CD8-positive, alpha-beta memory T cell (primary cell): ENCODE data around the gene SPN. TPM values are rescaled to one million over a fixed set of nuclear protein-coding genes. Genes with fewer than 3 reads are reported as not detected.
"Not testable (repeated sequence)": the region's sequence is repeated elsewhere in the genome, so short reads cannot be mapped to it uniquely, and the experiment has no call there.

Experiments
- CTCF ChIA-PET: fragments of 350-600 bp; sonication (Branson Sonifier 250); formaldehyde crosslinking; loops from one replicate; lab custom pipeline; 2021; ENCODE audit warnings: antibody characterized with exemption; lab: Charles Lee
- POLR2A ChIA-PET: fragments of 350-600 bp; sonication (Branson Sonifier 250); formaldehyde crosslinking; loops from one replicate; lab custom pipeline; 2021; ENCODE audit warnings: antibody characterized with exemption; lab: Charles Lee
- DNase-seq, 5 donors: peaks; one replicate each; pipeline versions ENCODE4 v3.0.0 to v3.0.0-alpha.2; 2020 to 2022; ENCODE audit warnings: mixed read lengths in 1 of 5
- H3K27ac ChIP-seq: one replicate; pipeline ENCODE4 v1.7.0; 2013; ENCODE audit warnings: low read depth, mild to moderate bottlenecking, low read length, moderate library complexity
- H3K27me3 ChIP-seq: 2 replicates; pipeline ENCODE4 v1.7.0; 2013; ENCODE audit warnings: low read length, mild to moderate bottlenecking; ENCODE audit not compliant: insufficient read depth, poor library complexity, severe bottlenecking
- H3K36me3 ChIP-seq: 2 replicates; pipeline ENCODE4 v1.7.0; 2013; ENCODE audit warnings: mild to moderate bottlenecking, low read length, moderate library complexity; ENCODE audit not compliant: insufficient read depth
- H3K4me1 ChIP-seq: 2 replicates; pipeline ENCODE4 v1.7.0; 2013; ENCODE audit warnings: mild to moderate bottlenecking, low read length, moderate library complexity; ENCODE audit not compliant: insufficient read depth
- H3K4me3 ChIP-seq: 2 replicates; pipeline ENCODE4 v1.7.0; 2013; ENCODE audit warnings: mild to moderate bottlenecking, low read length
- H3K9me3 ChIP-seq: 2 replicates; pipeline ENCODE4 v1.7.0; 2013; ENCODE audit warnings: mild to moderate bottlenecking, low read length
- H3K27ac Mint-ChIP-seq, 8 donors: one replicate each; pipeline ENCODE4 v1.8.0; 2020 to 2021; ENCODE audit warnings: mixed read lengths in 8 of 8, mild to moderate bottlenecking in 6 of 8, inconsistent platforms in 3 of 8, moderate library complexity in 3 of 8
- H3K27me3 Mint-ChIP-seq, 2 donors: one replicate each; pipeline ENCODE4 v1.8.0; 2020 to 2021; ENCODE audit warnings: mixed read lengths in 2 of 2, mild to moderate bottlenecking in 1 of 2, moderate library complexity in 1 of 2
- H3K36me3 Mint-ChIP-seq, 3 donors: one replicate each; pipeline ENCODE4 v1.8.0; 2020 to 2021; ENCODE audit warnings: mixed read lengths in 3 of 3, inconsistent platforms in 1 of 3, mild to moderate bottlenecking in 1 of 3
- H3K4me1 Mint-ChIP-seq, 3 donors: one replicate each; pipeline ENCODE4 v1.8.0; 2020 to 2021; ENCODE audit warnings: mixed read lengths in 3 of 3, inconsistent platforms in 1 of 3, mild to moderate bottlenecking in 1 of 3
- H3K4me3 Mint-ChIP-seq, 7 donors: one replicate each; pipeline ENCODE4 v1.8.0; 2020 to 2021; ENCODE audit warnings: mixed read lengths in 7 of 7, mild to moderate bottlenecking in 6 of 7, moderate library complexity in 4 of 7, inconsistent platforms in 2 of 7
- H3K9me3 Mint-ChIP-seq, 5 donors: one replicate each; pipeline ENCODE4 v1.8.0; 2020 to 2022; ENCODE audit warnings: mixed read lengths in 5 of 5, mild to moderate bottlenecking in 3 of 5, moderate library complexity in 2 of 5, inconsistent platforms in 1 of 5
- polyA plus RNA-seq: library from polyadenylated mRNA; unstranded; fragments of 300-500 nt; fragmentation: Illumina TruSeq; gene quantifications from one replicate; pipeline ENCODE4 v1.2.3, GENCODE V29; 2021
- total RNA-seq, 2 experiments: library from RNA; stranded (reverse); gene quantifications; one replicate each; pipeline ENCODE4 v1.2.3, GENCODE V29; 2021

SPN gene
- total and polyA plus RNA-seq, 3 experiments from 2014 or later = 136 to 255 (median 144) TPM

DNA sequence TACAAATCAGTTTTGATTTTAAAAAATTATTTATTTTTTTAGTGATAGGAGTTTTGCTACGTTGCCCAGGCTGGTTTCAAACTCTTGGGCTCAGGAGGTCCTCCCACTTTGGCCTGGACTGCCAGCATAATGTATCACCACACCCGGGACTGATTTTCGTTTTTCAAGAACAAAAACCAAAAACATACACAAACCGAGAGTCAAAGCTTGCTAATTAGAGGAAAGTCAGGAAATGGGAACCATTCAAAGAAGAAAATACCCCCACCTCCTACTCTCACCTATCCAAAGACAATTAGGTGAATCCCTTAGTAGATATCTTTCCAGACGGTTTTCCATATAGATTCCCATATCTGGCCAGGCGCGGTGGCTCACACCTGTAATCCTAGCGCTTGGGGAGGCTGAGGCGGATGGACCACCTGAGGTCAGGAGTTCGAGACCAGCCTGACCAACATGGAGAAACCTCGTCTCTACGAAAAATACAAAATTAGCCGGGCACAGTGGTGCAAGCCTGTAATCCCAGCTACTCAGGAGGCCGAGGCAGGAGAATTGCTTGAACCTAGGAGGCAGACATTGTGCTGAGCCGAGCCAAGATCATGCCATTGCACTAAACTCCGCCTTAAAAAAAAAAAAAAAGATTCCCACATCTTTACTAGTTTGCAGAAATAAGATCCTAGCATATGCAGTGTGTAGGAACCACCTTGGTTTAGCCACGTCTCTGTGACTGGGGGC is 883 bp upstream of the SPN start:
- Histone ChIP-seq H3K4me1 (peaks cover 35% of the 10 kb centered on the region), H3K27me3 (no peaks in the 10 kb centered on the region), H3K36me3 (no peaks in the 10 kb centered on the region), H3K4me3 (peak overlapping the region; percentile 83), H3K27ac (peak overlapping the region; percentile 77), H3K9me3 (no peaks in the 10 kb centered on the region)
- ChIA-PET CTCF (interaction anchor here (0.6 to 1.3 kb wide), 3 partner anchors 50 to 989 kb away, joined by 3 read pairs; partner anchors contain the start of gene PRR14), POLR2A (no interaction called here)
- H3K4me3 Mint-ChIP-seq = peak overlapping the region; percentile 98 to 100 (median 99)
- peaks cover 52 to 59% (median 54%) of the 10 kb centered on the region in 3 donors for H3K4me1 Mint-ChIP-seq
- H3K27ac Mint-ChIP-seq = peak overlapping the region; percentile 91 to 99 (median 98)
- H3K27me3 Mint-ChIP-seq = peaks cover 0 to 9% of the 10 kb centered on the region in 2 donors
- no peak for DNase-seq
- peaks cover 10 to 42% (median 18%) of the 10 kb centered on the region in 3 donors for H3K36me3 Mint-ChIP-seq
- peaks cover 0 to 4% (median 0%) of the 10 kb centered on the region in 5 donors for H3K9me3 Mint-ChIP-seq

DNA sequence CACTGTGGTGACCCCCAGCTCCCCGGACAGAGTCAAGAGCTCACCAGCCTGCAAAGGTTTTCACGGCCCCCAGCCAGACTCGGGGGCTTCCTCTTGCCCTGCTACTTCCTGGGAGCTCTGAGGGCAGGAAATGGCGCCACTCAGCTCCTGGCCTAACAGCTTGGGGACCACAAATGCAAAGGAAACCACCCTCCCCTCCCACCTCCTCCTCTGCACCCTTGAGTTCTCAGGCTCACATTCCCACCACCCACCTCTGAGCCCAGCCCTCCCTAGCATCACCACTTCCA is 375 bp upstream of the SPN start:
- peak; percentile 38 to 77 (median 63) for DNase-seq
- peaks cover 55 to 64% (median 59%) of the 10 kb centered on the region in 3 donors for H3K4me1 Mint-ChIP-seq
- POLR2A ChIA-PET = no interaction called here
- Histone ChIP-seq H3K9me3 (no peaks in the 10 kb centered on the region), H3K27ac (peak overlapping the region; percentile 77), H3K4me3 (peak overlapping the region; percentile 83), H3K4me1 (peaks cover 38% of the 10 kb centered on the region), H3K27me3 (no peaks in the 10 kb centered on the region), H3K36me3 (no peaks in the 10 kb centered on the region)
- H3K27ac Mint-ChIP-seq = peak overlapping the region; percentile 91 to 99 (median 98)
- peaks cover 10 to 43% (median 18%) of the 10 kb centered on the region in 3 donors for H3K36me3 Mint-ChIP-seq
- CTCF ChIA-PET = interaction anchor here (0.6 to 1.3 kb wide), 3 partner anchors 51 to 664 kb away, joined by 3 read pairs; no protein-coding TSS in a partner anchor
- H3K27me3 Mint-ChIP-seq = peaks cover 0 to 9% of the 10 kb centered on the region in 2 donors
- peaks cover 0 to 4% (median 0%) of the 10 kb centered on the region in 5 donors for H3K9me3 Mint-ChIP-seq
- peak overlapping the region; percentile 98 to 100 (median 99) for H3K4me3 Mint-ChIP-seq

DNA sequence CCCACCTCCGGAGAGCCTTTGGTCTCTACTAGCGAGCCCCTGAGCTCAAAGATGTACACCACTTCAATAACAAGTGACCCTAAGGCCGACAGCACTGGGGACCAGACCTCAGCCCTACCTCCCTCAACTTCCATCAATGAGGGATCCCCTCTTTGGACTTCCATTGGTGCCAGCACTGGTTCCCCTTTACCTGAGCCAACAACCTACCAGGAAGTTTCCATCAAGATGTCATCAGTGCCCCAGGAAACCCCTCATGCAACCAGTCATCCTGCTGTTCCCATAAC is 702 bp downstream of the SPN start:
- Histone ChIP-seq H3K4me3 (peak overlapping the region; percentile 83), H3K4me1 (peaks cover 49% of the 10 kb centered on the region), H3K27me3 (no peaks in the 10 kb centered on the region), H3K9me3 (no peaks in the 10 kb centered on the region), H3K36me3 (no peaks in the 10 kb centered on the region), H3K27ac (peak overlapping the region; percentile 77)
- DNase-seq = peak in 1 of 5 donors; percentile 29
- H3K27ac Mint-ChIP-seq = peak overlapping the region; percentile 92 to 99 (median 98)
- peaks cover 0 to 9% of the 10 kb centered on the region in 2 donors for H3K27me3 Mint-ChIP-seq
- peaks cover 59 to 73% (median 66%) of the 10 kb centered on the region in 3 donors for H3K4me1 Mint-ChIP-seq
- H3K4me3 Mint-ChIP-seq = peak overlapping the region; percentile 98 to 100 (median 99)
- ChIA-PET POLR2A (interaction anchor here (0.8 kb wide), 1 partner anchor 16 kb away, joined by 4 read pairs; the partner anchor contains the start of gene QPRT), CTCF (interaction anchor here (0.7 to 1.3 kb wide), 5 partner anchors 21 to 665 kb away, joined by 3 to 5 read pairs (median 3); no protein-coding TSS in a partner anchor)
- peaks cover 0 to 4% (median 0%) of the 10 kb centered on the region in 5 donors for H3K9me3 Mint-ChIP-seq
- peaks cover 12 to 46% (median 18%) of the 10 kb centered on the region in 3 donors for H3K36me3 Mint-ChIP-seq

DNA sequence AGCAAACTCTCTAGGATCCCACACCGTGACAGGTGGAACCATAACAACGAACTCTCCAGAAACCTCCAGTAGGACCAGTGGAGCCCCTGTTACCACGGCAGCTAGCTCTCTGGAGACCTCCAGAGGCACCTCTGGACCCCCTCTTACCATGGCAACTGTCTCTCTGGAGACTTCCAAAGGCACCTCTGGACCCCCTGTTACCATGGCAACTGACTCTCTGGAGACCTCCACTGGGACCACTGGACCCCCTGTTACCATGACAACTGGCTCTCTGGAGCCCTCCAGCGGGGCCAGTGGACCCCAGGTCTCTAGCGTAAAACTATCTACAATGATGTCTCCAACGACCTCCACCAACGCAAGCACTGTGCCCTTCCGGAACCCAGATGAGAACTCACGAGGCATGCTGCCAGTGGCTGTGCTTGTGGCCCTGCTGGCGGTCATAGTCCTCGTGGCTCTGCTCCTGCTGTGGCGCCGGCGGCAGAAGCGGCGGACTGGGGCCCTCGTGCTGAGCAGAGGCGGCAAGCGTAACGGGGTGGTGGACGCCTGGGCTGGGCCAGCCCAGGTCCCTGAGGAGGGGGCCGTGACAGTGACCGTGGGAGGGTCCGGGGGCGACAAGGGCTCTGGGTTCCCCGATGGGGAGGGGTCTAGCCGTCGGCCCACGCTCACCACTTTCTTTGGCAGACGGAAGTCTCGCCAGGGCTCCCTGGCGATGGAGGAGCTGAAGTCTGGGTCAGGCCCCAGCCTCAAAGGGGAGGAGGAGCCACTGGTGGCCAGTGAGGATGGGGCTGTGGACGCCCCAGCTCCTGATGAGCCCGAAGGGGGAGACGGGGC is 1.3 kb downstream of the SPN start:
- Mint-ChIP-seq H3K9me3 (peaks cover 0 to 4% (median 0%) of the 10 kb centered on the region in 5 donors), H3K4me1 (peaks cover 56 to 72% (median 66%) of the 10 kb centered on the region in 3 donors), H3K4me3 (peak overlapping the region; percentile 98 to 100 (median 99)), H3K27ac (peak overlapping the region; percentile 92 to 99 (median 98)), H3K27me3 (peaks cover 0 to 9% of the 10 kb centered on the region in 2 donors), H3K36me3 (peaks cover 12 to 46% (median 18%) of the 10 kb centered on the region in 3 donors)
- no peaks in the 10 kb centered on the region for H3K27me3 ChIP-seq
- peaks cover 50% of the 10 kb centered on the region for H3K4me1 ChIP-seq
- no peaks in the 10 kb centered on the region for H3K36me3 ChIP-seq
- DNase-seq = peak; percentile 22 to 67 (median 55)
- peak overlapping the region; percentile 77 for H3K27ac ChIP-seq
- POLR2A ChIA-PET = interaction anchor here (0.6 kb wide), 1 partner anchor 918 kb away, joined by 3 read pairs; no protein-coding TSS in a partner anchor
- CTCF ChIA-PET = interaction anchor here (0.7 to 1.3 kb wide), 3 partner anchors 21 to 24 kb away, joined by 3 to 5 read pairs (median 3); no protein-coding TSS in a partner anchor
- H3K4me3 ChIP-seq = peak overlapping the region; percentile 83
- H3K9me3 ChIP-seq = no peaks in the 10 kb centered on the region

DNA sequence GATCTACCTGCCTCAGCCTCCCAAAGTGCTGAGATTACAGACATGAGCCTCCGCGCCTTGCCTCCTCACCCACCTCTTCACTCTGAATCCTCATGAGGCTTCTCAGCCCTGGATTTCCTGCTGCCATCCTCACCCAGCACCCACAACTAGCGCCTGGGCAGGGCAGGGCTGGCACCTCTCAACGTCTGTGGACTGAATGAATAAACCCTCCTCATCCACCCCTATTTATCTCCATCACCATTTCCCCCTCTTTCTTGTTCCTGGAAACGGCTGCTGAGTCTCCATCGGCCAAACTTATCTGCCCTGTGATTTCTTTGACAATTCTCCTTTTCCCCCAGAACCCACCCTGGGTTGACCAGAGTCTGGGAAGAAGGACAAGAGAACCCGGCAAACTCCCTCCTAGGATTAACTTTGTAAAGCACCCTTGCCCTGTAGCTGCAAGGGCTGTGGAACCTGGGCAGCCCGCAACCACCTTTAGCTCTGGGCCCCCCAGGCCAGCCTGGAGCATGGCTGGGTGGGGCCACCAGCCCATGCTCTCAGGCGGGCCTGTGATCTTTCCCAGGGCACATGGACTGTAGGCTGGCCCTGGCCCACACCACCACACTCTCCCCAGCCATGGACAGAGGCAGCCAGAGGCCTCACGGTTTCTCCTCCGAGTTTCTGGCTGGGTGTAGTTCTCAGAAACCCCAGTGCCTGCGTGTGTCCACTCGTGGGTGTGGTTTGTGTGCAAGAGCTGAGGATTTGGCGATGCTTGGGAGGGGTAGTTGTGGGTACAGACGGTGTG is 2.4 kb downstream of the SPN start:
- H3K36me3 ChIP-seq = no peaks in the 10 kb centered on the region
- Mint-ChIP-seq H3K9me3 (peaks cover 0 to 4% (median 0%) of the 10 kb centered on the region in 5 donors), H3K36me3 (peaks cover 12 to 47% (median 18%) of the 10 kb centered on the region in 3 donors), H3K4me1 (peaks cover 60 to 74% (median 60%) of the 10 kb centered on the region in 3 donors), H3K27ac (peak overlapping the region; percentile 92 to 99 (median 98)), H3K27me3 (peaks cover 0 to 9% of the 10 kb centered on the region in 2 donors), H3K4me3 (peak overlapping the region; percentile 98 to 100 (median 99))
- peaks cover 50% of the 10 kb centered on the region for H3K4me1 ChIP-seq
- DNase-seq = peak; percentile 34 to 65 (median 44)
- ChIA-PET POLR2A (interaction anchor here (0.6 to 0.9 kb wide), 2 partner anchors 20 to 916 kb away, joined by 3 to 4 read pairs; no protein-coding TSS in a partner anchor), CTCF (interaction anchor here (0.7 to 1.3 kb wide), 5 partner anchors 11 to 183 kb away, joined by 3 to 5 read pairs (median 3); no protein-coding TSS in a partner anchor)
- H3K9me3 ChIP-seq = no peaks in the 10 kb centered on the region
- H3K27me3 ChIP-seq = no peaks in the 10 kb centered on the region
- H3K4me3 ChIP-seq = peak overlapping the region; percentile 83
- H3K27ac ChIP-seq = peak overlapping the region; percentile 77

DNA sequence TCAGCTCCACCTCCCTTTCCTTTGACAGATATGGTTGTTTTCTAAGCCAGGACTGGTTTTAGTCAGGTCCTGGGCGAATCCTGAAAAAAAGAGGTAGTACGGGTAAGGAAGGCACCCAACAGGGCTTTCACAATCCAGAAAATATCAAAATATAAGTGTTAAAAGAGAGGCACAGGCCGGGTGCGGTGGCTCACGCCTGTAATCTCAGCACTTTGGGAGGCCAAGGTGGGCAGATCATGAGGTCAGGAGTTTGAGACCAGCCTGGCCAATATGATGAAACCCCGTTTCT is 4.2 kb downstream of the SPN start:
- peaks cover 52 to 65% (median 54%) of the 10 kb centered on the region in 3 donors for H3K4me1 Mint-ChIP-seq
- H3K27me3 Mint-ChIP-seq = not testable (repeated sequence)

DNA sequence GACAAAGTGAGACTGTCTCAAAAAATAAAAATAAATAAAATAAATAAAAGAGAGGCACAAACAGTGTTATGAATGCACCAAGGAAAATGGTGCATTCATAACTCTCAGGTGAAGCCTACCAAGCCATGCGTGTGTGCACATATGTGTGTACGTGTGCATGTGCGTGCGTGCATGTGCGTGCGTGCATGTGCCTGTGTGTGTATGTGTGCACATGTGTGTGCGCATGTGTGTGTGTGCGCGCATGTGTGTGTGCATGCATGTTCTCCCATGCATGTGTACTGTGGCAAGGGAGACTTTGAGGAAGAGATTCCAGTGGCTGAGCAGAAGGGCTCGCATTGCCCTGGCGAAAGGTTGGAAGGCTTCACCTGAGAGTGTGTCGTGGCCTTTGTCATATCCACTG is 4.7 kb downstream of the SPN start:
- no peak overlapping the region for H3K27ac ChIP-seq

More for the DNA sequence above, 4.2 kb downstream of the SPN start:
- H3K4me1 ChIP-seq = peaks cover 39% of the 10 kb centered on the region
- Mint-ChIP-seq H3K4me3 (peak overlapping the region; percentile 98 to 100 (median 99)), H3K36me3 (peaks cover 14 to 57% (median 18%) of the 10 kb centered on the region in 3 donors), H3K27ac (peak overlapping the region; percentile 92 to 99 (median 98))
- H3K36me3 ChIP-seq, H3K9me3 Mint-ChIP-seq, H3K9me3 ChIP-seq, H3K27me3 ChIP-seq, DNase-seq: not testable (repeated sequence)
- POLR2A ChIA-PET = interaction anchor here (1.0 kb wide), 1 partner anchor 232 kb away, joined by 3 read pairs; the partner anchor contains the start of gene SEZ6L2
- peak overlapping the region; percentile 83 for H3K4me3 ChIP-seq
- CTCF ChIA-PET = interaction anchor here (1.3 to 1.6 kb wide), 2 partner anchors 9 to 14 kb away, joined by 3 to 4 read pairs; no protein-coding TSS in a partner anchor
- peak overlapping the region; percentile 77 for H3K27ac ChIP-seq

More for the DNA sequence above, 4.7 kb downstream of the SPN start:
- Histone ChIP-seq H3K9me3 (no peaks in the 10 kb centered on the region), H3K36me3 (no peaks in the 10 kb centered on the region), H3K4me1 (peaks cover 38% of the 10 kb centered on the region), H3K4me3 (no peak overlapping the region), H3K27me3 (no peaks in the 10 kb centered on the region)
- CTCF ChIA-PET = interaction anchor here (1.6 kb wide), 1 partner anchor 9 kb away, joined by 4 read pairs; no protein-coding TSS in a partner anchor
- peaks cover 0 to 4% (median 0%) of the 10 kb centered on the region in 5 donors for H3K9me3 Mint-ChIP-seq
- POLR2A ChIA-PET = no interaction called here
- peak overlapping the region in 7 of 8 donors; percentile 61 to 99 (median 97) for H3K27ac Mint-ChIP-seq
- peaks cover 0 to 9% of the 10 kb centered on the region in 2 donors for H3K27me3 Mint-ChIP-seq
- H3K4me3 Mint-ChIP-seq = peak overlapping the region in 5 of 7 donors; percentile 13 to 100 (median 56)
- peaks cover 47 to 60% (median 53%) of the 10 kb centered on the region in 3 donors for H3K4me1 Mint-ChIP-seq
- DNase-seq = no peak
- peaks cover 14 to 54% (median 17%) of the 10 kb centered on the region in 3 donors for H3K36me3 Mint-ChIP-seq
